ENCODE results near the gene DUS1L.
A peak's percentile ranks its signal among the peaks of the same experiment; 100 is the strongest.

DUS1L gene
- long read RNA-seq, donor 1, transcript DUS1L-201 (14 exons, 2,068 nt) = major isoform, 8 of 41 reads
- long read RNA-seq, donor 1, partial matches to known transcripts = 11 of 41 reads
- long read RNA-seq, donor 1, other reads (novel, unspliced or antisense) = 20 of 41 reads
- long read RNA-seq, donor 2, transcript DUS1L-201 (14 exons, 2,068 nt) = major isoform, 6 of 12 reads
- long read RNA-seq, donor 2, partial matches to known transcripts = 5 of 12 reads
- long read RNA-seq, donor 2, other reads (novel, unspliced or antisense) = 0 of 12 reads
- long read RNA-seq, donor 3, partial matches to known transcripts = 0 of 5 reads
- long read RNA-seq, donor 3, other reads (novel, unspliced or antisense) = 0 of 5 reads
- long read RNA-seq, donor 4, transcript DUS1L-201 (14 exons, 2,068 nt) = major isoform, 9 of 29 reads
- long read RNA-seq, donor 4, partial matches to known transcripts = 6 of 29 reads
- long read RNA-seq, donor 4, other reads (novel, unspliced or antisense) = 11 of 29 reads
- long read RNA-seq, donor 5, transcript DUS1L-201 (14 exons, 2,068 nt) = major isoform, 10 of 27 reads
- long read RNA-seq, donor 5, partial matches to known transcripts = 8 of 27 reads
- long read RNA-seq, donor 5, other reads (novel, unspliced or antisense) = 7 of 27 reads
- long read RNA-seq, donor 6, transcript DUS1L-212 (4 exons, 657 nt) = minor isoform, 5 of 21 reads
- long read RNA-seq, donor 6, transcript DUS1L-201 (14 exons, 2,068 nt) = major isoform, 7 of 21 reads
- long read RNA-seq, donor 6, partial matches to known transcripts = 0 of 21 reads
- long read RNA-seq, donor 6, other reads (novel, unspliced or antisense) = 7 of 21 reads
- long read RNA-seq, donor 7 = 0 reads
- long read RNA-seq, donor 8, transcript DUS1L-201 (14 exons, 2,068 nt) = major isoform, 8 of 15 reads
- long read RNA-seq, donor 8, partial matches to known transcripts = 6 of 15 reads
- long read RNA-seq, donor 8, other reads (novel, unspliced or antisense) = 0 of 15 reads

- peak; percentile 82 for DNase-seq
These were observed at the start of gene DUS1L for GRCh38 chr17:82065638-82066303. TSS of gene DUS1L (minus strand) at chr17:82065804. CDS start at chr17:82065059, 745 bp downstream.

- no peak for DNase-seq
These were observed 49.3 kb upstream of the DUS1L start for GRCh38 chr17:82114872-82115271.

- DNase-seq = no peak
These were observed 48.8 kb upstream of the DUS1L start for GRCh38 chr17:82114447-82114846.

- DNase-seq = no peak
These were observed 48.3 kb upstream of the DUS1L start for GRCh38 chr17:82113941-82114340.

GRCh38 chr17:82113422-82113821, 47.8 kb upstream of the DUS1L start:
- DNase-seq = no peak

DNA sequence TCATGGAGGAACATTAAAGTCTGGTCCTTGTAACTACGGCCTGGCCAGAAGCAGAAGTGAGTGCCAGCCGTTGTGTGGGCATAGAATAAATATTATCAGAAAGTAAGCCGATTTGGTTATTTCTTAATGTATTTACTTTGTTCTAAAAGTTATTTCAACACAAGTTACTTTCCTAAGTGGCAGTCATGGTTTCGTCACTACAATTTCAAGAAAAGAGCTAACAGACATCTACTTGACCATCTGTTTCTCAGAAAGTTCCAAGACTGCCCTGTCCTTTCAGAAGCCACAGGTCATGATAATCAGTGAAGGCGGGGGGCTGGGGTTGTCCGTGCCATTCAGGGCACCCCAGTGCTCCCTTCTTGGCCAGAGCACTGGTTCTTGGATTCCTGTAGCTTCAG, 47.3 kb upstream of the DUS1L start:
- DNase-seq = no peak

DNA sequence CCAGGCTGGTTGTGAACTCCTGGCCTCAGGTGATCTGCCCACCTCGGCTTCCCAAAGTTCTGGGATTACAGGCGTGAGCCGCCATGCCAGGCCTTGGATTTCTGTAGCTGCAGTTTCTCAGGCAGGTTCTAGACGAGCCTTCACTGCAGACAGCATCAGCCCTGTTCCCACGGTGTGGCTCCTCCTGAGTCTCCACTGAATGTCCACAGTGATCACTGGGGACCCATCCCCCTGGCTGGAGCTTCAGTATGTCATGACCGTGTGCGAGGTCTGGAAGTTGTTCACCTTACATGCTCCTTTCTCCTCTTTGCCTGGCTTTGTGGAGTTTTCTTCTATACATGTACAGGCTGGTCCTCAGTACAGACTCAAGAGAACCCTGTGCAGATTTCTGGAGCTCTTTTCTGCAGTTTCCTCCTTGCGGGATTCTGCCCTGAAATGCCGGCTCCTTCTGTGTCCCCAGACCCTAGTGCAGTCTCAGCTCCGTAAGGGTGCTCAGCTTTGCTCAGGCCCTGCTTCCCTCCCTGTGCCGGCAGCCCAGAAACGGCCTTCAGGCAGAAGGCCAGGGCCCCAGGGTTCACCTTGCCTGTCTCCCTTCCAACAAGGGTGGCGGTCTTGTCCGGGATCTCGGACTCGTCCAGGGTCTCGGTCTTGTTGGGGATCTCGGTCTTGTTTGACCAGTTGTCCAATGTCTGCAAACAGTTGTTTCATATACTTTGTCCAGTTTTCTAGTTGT, 46.7 kb upstream of the DUS1L start:
- no peak for DNase-seq

DNA sequence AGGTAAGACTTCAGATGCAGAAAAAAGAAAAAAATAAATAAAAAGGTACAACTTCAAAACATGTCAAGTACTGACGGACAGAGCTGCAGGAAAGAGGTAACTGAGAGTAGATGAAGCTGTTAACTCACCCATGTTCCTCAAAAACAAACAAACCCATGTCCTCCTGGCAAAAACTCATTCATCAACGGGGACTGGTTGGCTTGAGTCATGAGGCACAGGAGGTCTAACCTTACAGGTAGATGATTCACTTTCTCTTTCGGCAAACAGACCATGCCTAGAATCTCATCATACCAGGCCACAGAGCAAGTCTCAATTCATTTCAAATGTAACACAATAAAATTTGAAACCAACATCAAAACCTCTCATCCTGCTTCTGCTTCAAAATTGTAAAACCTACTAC, 44.7 kb upstream of the DUS1L start:
- DNase-seq = no peak

DNA sequence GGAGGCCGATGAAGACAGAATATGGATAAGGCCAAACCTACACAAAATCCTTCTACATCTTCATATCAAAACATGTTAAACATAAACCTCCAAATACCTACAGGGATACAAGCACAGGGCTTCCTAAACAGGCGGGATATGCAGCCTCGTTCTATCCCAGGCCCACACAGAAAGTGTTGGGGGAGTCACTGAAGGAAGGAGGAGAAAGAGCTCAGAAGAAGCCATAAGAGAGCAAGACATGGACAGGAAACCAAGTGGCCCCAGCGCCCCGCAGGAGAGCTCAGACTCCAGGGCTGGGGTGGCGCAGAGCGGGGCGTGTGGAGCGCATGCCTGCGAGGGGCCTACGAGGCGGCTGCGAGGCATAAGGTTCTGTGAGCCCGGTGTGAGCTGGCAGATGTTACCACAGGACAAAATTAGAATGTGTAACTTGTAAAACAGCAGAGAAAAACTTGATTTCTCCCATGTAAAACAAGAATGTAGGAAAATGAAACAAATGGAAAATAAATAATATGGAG, 43.4 kb upstream of the DUS1L start:
- no peak for DNase-seq

GRCh38 chr17:82108496-82108945, 42.9 kb upstream of the DUS1L start:
- peak; percentile 43 for DNase-seq

GRCh38 chr17:82108038-82108437, 42.4 kb upstream of the DUS1L start:
- DNase-seq = no peak

DNA sequence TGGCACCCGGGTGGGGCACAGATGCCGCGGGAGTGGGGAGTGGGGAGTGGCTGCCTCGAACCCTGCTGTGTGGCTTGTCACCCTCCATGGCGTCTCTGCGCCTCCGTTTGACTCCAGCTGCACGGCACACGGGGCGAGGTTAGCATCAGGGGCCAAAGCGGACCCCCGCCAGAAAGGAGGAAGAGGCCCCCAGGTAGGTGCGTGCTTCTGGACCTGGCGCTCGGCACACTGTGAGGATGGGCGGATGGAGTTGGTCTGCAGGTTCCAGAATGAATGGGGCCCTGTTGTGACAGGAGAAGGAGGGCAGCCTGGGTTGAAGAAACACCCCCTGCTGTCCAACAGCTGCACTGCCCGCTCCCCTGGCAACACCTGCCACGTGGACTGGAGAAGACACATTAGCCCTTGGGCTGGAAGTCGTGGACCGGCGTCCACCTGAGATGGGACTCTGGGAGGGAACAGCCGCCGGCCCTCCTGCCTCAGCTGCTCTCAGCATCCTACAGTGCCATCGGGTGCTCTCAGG, 41.8 kb upstream of the DUS1L start:
- DNase-seq = no peak

GRCh38 chr17:82106688-82107305, 41.2 kb upstream of the DUS1L start:
- DNase-seq = no peak

DNA sequence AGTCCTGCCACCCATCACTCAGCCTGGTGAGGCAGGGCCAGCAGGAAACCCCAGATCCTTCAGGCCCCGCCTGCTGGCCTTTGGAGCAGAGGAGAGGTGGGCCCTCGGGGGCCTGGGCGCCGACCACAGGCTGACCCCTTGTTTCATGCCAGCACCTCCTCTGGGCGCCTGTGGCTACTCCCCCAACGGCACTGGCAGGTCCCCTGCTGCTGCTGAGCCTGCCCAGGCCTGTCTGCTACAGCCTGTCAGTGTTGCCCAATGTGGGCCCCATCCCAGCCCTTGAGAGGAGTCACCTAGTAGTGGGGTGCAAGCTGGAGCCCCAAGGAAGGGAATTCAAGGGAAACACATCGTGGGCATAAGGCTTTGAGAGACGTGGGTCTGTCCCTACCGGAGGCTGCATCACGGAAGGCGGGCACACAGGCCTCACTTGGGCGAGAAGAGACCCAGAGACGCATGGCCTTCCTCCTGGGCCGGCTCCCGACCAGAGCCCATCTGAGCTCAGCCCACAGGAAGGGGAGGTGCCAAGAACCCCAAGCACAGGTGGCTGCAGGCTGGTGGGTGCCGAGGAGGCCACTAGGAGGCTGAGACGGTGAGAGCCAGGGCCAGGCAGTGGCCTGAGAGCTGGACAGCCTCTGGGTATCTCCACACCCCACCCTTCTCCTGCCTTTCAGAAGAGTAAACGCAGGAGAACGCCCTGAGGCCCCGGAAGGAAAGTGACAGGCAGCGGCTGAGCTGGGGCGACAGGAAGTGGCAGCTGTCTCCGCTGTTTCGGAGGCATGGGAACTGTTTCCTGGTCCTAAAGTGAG, 40.5 kb upstream of the DUS1L start:
- DNase-seq = no peak

DNA sequence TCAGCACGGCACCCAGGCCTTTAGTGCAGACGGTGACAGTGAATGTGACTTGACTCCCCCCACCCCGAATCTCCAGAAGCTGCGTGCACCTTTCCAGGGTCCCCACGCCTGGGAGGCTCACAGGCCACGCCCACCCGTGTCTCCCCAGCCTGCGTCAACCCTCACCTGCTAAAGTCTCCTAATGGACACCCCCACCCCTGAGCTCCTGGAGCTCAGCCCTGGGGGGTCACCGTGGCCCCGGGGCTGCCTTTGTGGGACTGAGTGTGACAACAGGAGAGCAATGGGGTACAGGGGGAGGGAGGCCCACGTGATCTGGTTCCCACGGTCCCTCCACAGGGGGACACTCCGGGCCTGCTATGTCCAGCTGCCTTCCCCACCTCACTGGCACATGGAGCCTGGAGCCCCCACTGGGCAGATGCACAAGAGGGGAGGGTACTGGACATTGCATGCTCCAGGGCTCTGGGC, 39.8 kb upstream of the DUS1L start:
- no peak for DNase-seq

GRCh38 chr17:82104797-82105416, 39.3 kb upstream of the DUS1L start:
- DNase-seq = no peak

DNA sequence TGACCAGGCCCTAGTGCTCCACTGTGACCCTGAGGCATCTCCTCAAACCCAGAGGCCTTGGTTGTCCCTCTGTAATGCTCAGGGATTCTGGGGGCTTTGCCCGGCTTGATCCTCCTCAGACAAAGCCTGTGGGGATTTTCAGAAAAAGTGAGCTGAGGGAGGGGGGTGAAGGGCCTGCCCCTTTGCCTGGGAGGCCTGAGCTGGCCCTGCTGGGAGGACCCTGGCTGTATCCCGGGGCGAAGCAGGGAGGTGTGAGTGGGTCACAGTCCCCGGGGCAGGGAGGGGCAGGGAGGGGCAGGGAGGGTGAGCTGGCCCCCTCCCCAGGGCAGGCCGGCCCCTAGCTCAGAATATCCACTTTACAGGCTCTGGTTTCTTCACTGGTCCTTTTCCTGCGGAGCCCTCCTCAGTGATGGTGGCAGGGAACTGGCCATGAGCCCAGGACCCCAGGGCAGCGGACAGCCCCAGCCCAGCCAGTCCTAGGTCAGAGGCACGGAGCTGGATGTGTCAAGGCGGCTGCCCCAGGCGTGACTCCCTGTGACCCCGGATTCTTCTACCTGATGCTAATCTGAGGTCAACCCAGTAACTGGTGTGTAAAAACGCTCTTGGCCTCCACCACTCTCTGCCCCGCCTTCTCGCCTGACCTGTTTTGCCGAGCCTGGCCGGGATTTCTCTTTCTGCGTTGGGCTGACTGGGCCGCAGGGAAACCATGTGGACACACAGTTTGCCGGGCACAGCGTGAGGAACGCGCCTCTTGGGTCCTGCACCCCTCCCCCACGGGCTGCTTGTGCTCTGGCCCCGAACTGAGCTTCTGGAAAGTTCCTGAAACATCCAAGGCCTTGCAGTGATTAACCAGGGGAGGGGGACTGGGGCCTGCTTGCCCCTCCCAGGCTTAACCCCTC, 38.2 kb upstream of the DUS1L start:
- peak; percentile 63 for DNase-seq

Measured in right kidney (tissue), 9 donors.